BJ (cell line): ENCODE data around the gene FGF14. TPM values are rescaled to one million over a fixed set of nuclear protein-coding genes. Genes with fewer than 3 reads are reported as not detected.

Source experiments
- CTCF ChIA-PET: fragments of 350-600 bp; formaldehyde crosslinking; extraction: SDS; loops from one replicate; lab custom pipeline; 2021; ENCODE audit warnings: antibody characterized with exemption, inconsistent platforms; lab: Yijun Ruan, JAX
- POLR2A ChIA-PET: fragments of 300-600 bp; sonication (Branson Sonifier 250); formaldehyde crosslinking; extraction: SDS; loops from one replicate; lab custom pipeline; 2021; ENCODE audit warnings: antibody characterized with exemption; lab: Charles Lee
- DNase-seq: peaks from one replicate; pipeline ENCODE4 v3.0.0-alpha.2; 2011; ENCODE audit warnings: low read depth
- H3K27me3 ChIP-seq: 2 replicates; pipeline ENCODE4 v1.6.0; 2011; ENCODE audit warnings: low read length; ENCODE audit not compliant: control insufficient read depth, insufficient read depth
- H3K36me3 ChIP-seq: 2 replicates; pipeline ENCODE4 v1.5.1; 2011; ENCODE audit warnings: low read length; ENCODE audit not compliant: control insufficient read depth, insufficient read depth
- H3K4me3 ChIP-seq: 2 replicates; pipeline ENCODE4 v1.5.1; 2011; ENCODE audit warnings: low read depth, mild to moderate bottlenecking, control low read depth, low read length
- CTCF ChIP-seq: IDR thresholded peaks from 2 replicates; pipeline ENCODE4 v1.5.1; 2011; ENCODE audit warnings: low read depth, mild to moderate bottlenecking, control low read depth, inconsistent platforms, low read length, moderate library complexity; ENCODE audit not compliant: insufficient read depth
- polyA plus RNA-seq: library from polyadenylated mRNA; depleted of rRNA; stranded (reverse); fragments of >200 nt; gene quantifications from 2 replicates; pipeline ENCODE4 v1.2.3, GENCODE V29; 2011

Gene FGF14
- polyA plus RNA-seq, 1 experiment: 0.01 TPM

- no peak for TF ChIP-seq CTCF
- POLR2A ChIA-PET: no interaction called here
- no peaks in the 10 kb centered on the region for H3K36me3 ChIP-seq
These were observed 655.3 kb downstream of the FGF14 start for GRCh38 chr13:101746513-101746912.

GRCh38 chr13:101739382-101740178, 662.3 kb downstream of the FGF14 start:
- POLR2A ChIA-PET: no interaction called here
- no peak for DNase-seq
- CTCF ChIA-PET: no interaction called here
- no peak for TF ChIP-seq CTCF
- no peaks in the 10 kb centered on the region for H3K36me3 ChIP-seq
- H3K27me3 ChIP-seq: no peaks in the 10 kb centered on the region
- no peak overlapping the region for H3K4me3 ChIP-seq

More at GRCh38 chr13:101746513-101746912, 655.3 kb downstream of the FGF14 start:
- DNase-seq: no peak
- Histone ChIP-seq H3K4me3 (no peak overlapping the region), H3K27me3 (no peaks in the 10 kb centered on the region)
- CTCF ChIA-PET: no interaction called here

- TF ChIP-seq CTCF: no peak
- ChIA-PET POLR2A (no interaction called here), CTCF (no interaction called here)
- DNase-seq: no peak
- Histone ChIP-seq H3K27me3 (no peaks in the 10 kb centered on the region), H3K4me3 (no peak overlapping the region), H3K36me3 (no peaks in the 10 kb centered on the region)
These were observed 663.5 kb downstream of the FGF14 start for GRCh38 chr13:101738336-101738735.

GRCh38 chr13:101736566-101736965, 665.3 kb downstream of the FGF14 start:
- no peak for TF ChIP-seq CTCF
- Histone ChIP-seq H3K27me3 (no peaks in the 10 kb centered on the region), H3K36me3 (no peaks in the 10 kb centered on the region), H3K4me3 (no peak overlapping the region)
- POLR2A ChIA-PET: no interaction called here
- no peak for DNase-seq
- CTCF ChIA-PET: no interaction called here

GRCh38 chr13:101730420-101731000, 671.3 kb downstream of the FGF14 start:
- ChIA-PET CTCF (interaction anchor here (1.0 to 1.9 kb wide), 2 partner anchors 9 to 208 kb away, joined by 3 to 5 read pairs; no protein-coding TSS in a partner anchor), POLR2A (no interaction called here)
- DNase-seq: no peak
- H3K36me3 ChIP-seq: no peaks in the 10 kb centered on the region
- no peaks in the 10 kb centered on the region for H3K27me3 ChIP-seq
- no peak overlapping the region for H3K4me3 ChIP-seq
- TF ChIP-seq CTCF: no peak
